ENCODE measurements around the gene VSIG4.

The VSIG4 gene

DNA sequence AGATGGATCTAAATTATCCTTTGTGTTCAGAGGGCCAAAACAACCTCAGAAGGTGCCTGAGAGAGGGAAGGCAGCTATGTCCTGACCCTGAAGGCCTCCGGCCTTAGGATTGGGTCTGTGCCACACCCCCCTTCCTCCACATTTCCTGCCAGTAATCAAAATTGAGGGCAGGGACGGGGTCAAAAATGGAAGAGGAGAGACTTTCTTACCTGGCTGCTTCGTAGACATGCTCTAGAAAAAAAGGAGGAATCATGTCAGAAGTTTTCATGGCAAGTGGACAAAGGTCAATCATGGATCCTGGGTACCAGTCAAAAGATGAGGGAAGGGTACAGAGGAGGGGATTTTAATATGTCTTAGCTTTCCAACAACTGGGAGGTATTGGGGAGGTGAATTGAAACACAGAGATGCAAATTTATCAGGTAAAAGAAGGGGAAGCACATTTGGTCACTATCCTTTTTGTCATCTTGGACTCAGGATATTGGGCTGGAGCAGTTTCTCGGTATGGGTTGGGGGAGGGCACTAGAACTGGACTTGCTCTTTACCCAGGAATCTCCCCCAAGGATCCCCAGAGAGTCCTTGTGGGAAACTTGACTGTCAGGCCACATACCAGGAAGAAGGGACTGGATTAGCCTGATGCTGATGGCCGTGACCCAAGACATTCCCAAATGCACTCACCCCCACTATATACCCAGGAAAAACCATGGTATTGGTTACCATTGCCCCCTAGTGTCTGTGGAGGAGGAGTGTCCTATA lies 17.1 kb downstream of the VSIG4 start:
- no peak overlapping the region for H2AFZ ChIP-seq (ENCODE audit: low read depth, low read length)
- H3K4me3 ChIP-seq (ENCODE audit: low read depth in 1 of 2, low read length in 2 of 2), result no peak overlapping the region
- H3K9ac ChIP-seq (ENCODE audit: low read depth, low read length), result no peak overlapping the region
- TF ChIP-seq EZH2 (IDR thresholded peaks at IDR 0.05; ENCODE audit: borderline replicate concordance, low read depth, low read length, severe bottlenecking) (no peak), CTCF (IDR thresholded peaks at IDR 0.05; ENCODE audit: borderline replicate concordance, extremely low read depth, low read length, poor library complexity, severe bottlenecking) (peak; percentile 48)
- no peak overlapping the region for H3K4me2 ChIP-seq (ENCODE audit: insufficient read depth, low read length)
- DNase-seq, result no peak
- no peak overlapping the region for H3K27ac ChIP-seq (ENCODE audit: low read length)
- no peaks in the 10 kb centered on the region for H3K27me3 ChIP-seq (ENCODE audit: insufficient read depth, low read length, poor library complexity)
- H4K20me1 ChIP-seq (ENCODE audit: insufficient read depth, low read length), result no peaks in the 10 kb centered on the region
- H3K79me2 ChIP-seq (ENCODE audit: insufficient read depth, low read length), result no peaks in the 10 kb centered on the region
- no peak for ATAC-seq (ENCODE audit: insufficient read depth, low read depth)
- 0 out of 2 replicates have a peak, but pooled peaks cover 6% of the 10 kb centered on the region for H3K4me1 ChIP-seq (ENCODE audit: insufficient read depth, low read length)
- no peaks in the 10 kb centered on the region for H3K9me3 ChIP-seq (ENCODE audit: insufficient read depth, low read length, severe bottlenecking)
- H3K36me3 ChIP-seq (ENCODE audit: insufficient read depth, low read length), result no peaks in the 10 kb centered on the region

DNA sequence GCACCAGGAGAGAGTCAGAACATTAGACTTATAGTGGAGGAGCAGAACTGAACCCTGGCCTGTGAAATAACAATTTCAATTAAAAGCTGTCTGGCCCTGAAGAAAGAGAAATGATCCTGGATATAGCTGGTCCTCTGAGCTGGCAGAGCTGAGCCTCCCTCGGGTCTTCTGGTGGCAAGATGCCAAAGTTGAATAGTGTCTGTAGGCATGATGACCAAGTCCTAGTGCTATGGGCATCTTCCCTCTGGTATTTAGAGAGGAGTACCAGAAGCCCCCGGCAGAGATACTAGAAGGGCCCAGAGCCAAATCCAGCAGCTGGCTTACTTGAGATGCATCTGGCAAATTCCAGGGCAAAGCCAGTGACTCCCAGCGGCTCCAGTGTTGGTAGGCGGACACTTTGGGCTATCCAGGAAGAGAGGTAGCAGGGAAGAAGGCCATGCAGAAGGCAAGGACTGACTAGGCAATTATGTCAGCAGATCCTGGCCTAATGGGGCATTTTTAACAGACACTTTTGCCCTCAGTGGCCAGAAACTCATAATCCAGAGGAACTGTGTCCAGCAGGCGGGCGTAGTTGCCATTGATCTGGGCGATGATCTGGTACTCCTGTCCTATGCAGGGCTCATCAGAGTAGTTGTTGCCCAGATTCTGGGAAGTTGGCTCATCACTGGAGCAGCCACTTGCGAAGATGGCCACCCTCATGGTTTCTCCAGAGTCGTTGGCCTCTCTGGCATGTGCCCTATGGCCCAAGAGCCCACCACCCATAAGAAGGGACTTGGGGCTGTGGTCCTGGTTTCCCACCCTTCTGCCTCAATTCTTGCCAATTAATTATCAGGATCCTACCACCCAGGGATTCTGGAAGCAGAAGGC lies 17.9 kb downstream of the VSIG4 start:
- Histone ChIP-seq H3K4me1 (ENCODE audit: insufficient read depth, low read length) (peaks cover 14% of the 10 kb centered on the region), H2AFZ (ENCODE audit: low read depth, low read length) (no peak overlapping the region), H3K27me3 (ENCODE audit: insufficient read depth, low read length, poor library complexity) (no peaks in the 10 kb centered on the region), H3K4me3 (ENCODE audit: low read depth in 1 of 2, low read length in 2 of 2) (no peak overlapping the region), H3K79me2 (ENCODE audit: insufficient read depth, low read length) (no peaks in the 10 kb centered on the region), H3K9ac (ENCODE audit: low read depth, low read length) (no peak overlapping the region), H4K20me1 (ENCODE audit: insufficient read depth, low read length) (no peaks in the 10 kb centered on the region), H3K36me3 (ENCODE audit: insufficient read depth, low read length) (no peaks in the 10 kb centered on the region), H3K27ac (ENCODE audit: low read length) (no peak overlapping the region), H3K9me3 (ENCODE audit: insufficient read depth, low read length, severe bottlenecking) (no peaks in the 10 kb centered on the region), H3K4me2 (ENCODE audit: insufficient read depth, low read length) (no peak overlapping the region)
- ATAC-seq (ENCODE audit: insufficient read depth, low read depth) (no peak), DNase-seq (no peak)
- no peak for TF ChIP-seq EZH2 (IDR thresholded peaks at IDR 0.05; ENCODE audit: borderline replicate concordance, low read depth, low read length, severe bottlenecking)
- TF ChIP-seq CTCF (IDR thresholded peaks at IDR 0.05; ENCODE audit: borderline replicate concordance, extremely low read depth, low read length, poor library complexity, severe bottlenecking), result no peak

GRCh38 chrX:66021401-66021764 lies 18.5 kb downstream of the VSIG4 start:
- TF ChIP-seq EZH2 (IDR thresholded peaks at IDR 0.05; ENCODE audit: borderline replicate concordance, low read depth, low read length, severe bottlenecking), result no peak
- TF ChIP-seq CTCF (IDR thresholded peaks at IDR 0.05; ENCODE audit: borderline replicate concordance, extremely low read depth, low read length, poor library complexity, severe bottlenecking), result no peak
- Histone ChIP-seq H3K36me3 (ENCODE audit: insufficient read depth, low read length) (no peaks in the 10 kb centered on the region), H4K20me1 (ENCODE audit: insufficient read depth, low read length) (no peaks in the 10 kb centered on the region), H2AFZ (ENCODE audit: low read depth, low read length) (no peak overlapping the region), H3K79me2 (ENCODE audit: insufficient read depth, low read length) (no peaks in the 10 kb centered on the region), H3K4me3 (ENCODE audit: low read depth in 1 of 2, low read length in 2 of 2) (no peak overlapping the region), H3K9me3 (ENCODE audit: insufficient read depth, low read length, severe bottlenecking) (no peaks in the 10 kb centered on the region), H3K9ac (ENCODE audit: low read depth, low read length) (no peak overlapping the region), H3K27me3 (ENCODE audit: insufficient read depth, low read length, poor library complexity) (no peaks in the 10 kb centered on the region), H3K27ac (ENCODE audit: low read length) (no peak overlapping the region), H3K4me2 (ENCODE audit: insufficient read depth, low read length) (no peak overlapping the region), H3K4me1 (ENCODE audit: insufficient read depth, low read length) (peaks cover 20% of the 10 kb centered on the region)
- DNase-seq (no peak), ATAC-seq (ENCODE audit: insufficient read depth, low read depth) (no peak)
